Activated CD8-positive, alpha-beta memory T cell treated with anti-CD3 and anti-CD28 coated beads for 1 hour (primary cell): Measurements from ENCODE around the gene RASA4.
"Not testable (repeated sequence)": the region's sequence is repeated elsewhere in the genome, so short reads cannot be mapped to it uniquely, and the experiment has no call there.

ENCODE experiments used
- DNase-seq, 2 donors: peaks; one replicate each; pipeline ENCODE4 v3.0.0-alpha.2; 2020; ENCODE audit warnings: low read depth in 1 of 2; ENCODE audit errors: extremely low read depth in 1 of 2

Gene RASA4

GRCh38 chr7:102609734-102610133 is 6.8 kb downstream of the RASA4 start:
- not testable (repeated sequence) for DNase-seq

DNA sequence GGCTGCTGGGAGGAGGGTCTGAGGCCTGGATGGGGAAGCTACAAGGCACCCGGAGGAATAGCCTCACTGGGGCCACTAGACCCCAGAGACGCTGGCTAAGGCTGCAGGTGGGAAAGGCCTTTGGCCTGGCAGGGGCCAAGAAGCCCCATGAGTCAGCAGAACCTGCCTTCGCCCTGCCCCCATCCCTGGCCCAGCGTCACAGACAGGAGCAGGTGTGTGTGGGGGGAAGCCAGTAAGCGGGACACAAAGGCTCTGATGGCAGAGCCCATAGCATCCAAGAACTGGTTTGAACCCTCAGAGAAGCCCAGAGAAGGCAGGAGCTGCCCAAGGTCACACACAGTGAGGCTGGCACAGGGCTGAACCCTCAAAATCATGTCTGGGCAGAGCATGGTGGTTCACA is 9.7 kb downstream of the RASA4 start:
- not testable (repeated sequence) for DNase-seq

DNA sequence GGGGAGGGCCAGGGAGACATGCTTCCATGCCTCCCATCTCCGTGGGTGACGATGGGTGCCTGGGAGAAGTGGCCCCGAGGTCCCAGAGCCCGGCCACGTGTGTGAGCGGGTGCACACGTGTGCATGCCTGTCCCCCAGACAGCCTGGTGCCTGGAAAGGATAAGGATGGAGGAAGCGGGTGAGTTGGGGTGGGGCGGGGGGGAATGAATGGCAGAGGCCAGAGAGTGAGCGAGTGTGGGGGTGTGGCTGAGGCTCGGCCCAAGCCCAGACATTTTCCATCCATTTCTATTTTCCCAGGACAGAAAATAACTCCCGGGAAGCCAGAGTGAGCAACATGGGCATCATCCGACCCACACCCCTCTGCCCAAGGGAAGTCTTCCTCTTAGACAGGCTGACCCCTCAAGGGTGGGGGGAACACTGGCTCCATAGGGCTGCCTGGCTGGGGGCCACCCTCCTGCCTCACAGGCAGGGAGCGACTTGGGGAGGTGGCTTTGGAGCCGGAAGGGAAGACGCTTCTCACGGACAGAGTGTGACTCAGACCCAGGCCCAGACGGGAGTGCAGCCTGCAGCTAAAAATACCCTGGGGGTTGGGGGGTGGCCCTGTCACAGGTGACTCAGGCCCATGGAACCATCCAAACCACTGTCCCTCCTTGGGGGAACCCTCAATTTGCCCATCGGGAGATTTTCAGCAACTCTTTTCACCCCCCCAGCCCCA is 12.0 kb downstream of the RASA4 start:
- DNase-seq = not testable (repeated sequence)

- DNase-seq = not testable (repeated sequence)
Observed at GRCh38 chr7:102602317-102602716, 14.2 kb downstream of the RASA4 start.

DNA sequence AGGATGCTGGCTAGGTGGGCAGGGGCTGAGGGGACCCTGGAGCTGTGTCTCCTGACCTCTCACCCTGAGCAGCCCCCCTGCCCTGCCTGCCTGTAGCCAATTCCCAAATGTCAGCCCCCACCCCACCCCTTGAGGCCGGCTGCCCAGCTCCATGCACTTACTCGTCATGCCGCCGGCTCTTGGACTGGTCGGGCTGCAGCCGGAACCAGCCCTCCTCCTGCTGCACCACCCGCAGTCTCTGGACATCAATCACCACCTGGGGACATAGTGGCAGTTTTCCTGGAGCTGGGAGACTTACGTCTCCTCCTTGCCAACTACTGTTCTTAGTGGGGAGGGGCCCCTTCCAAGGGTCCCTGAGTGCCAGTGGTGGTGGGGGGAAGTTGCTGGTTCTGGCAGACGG is 16.9 kb downstream of the RASA4 start:
- not testable (repeated sequence) for DNase-seq

GRCh38 chr7:102596036-102596435 is 20.5 kb downstream of the RASA4 start:
- not testable (repeated sequence) for DNase-seq

GRCh38 chr7:102593637-102594334 is 22.8 kb downstream of the RASA4 start:
- not testable (repeated sequence) for DNase-seq

DNA sequence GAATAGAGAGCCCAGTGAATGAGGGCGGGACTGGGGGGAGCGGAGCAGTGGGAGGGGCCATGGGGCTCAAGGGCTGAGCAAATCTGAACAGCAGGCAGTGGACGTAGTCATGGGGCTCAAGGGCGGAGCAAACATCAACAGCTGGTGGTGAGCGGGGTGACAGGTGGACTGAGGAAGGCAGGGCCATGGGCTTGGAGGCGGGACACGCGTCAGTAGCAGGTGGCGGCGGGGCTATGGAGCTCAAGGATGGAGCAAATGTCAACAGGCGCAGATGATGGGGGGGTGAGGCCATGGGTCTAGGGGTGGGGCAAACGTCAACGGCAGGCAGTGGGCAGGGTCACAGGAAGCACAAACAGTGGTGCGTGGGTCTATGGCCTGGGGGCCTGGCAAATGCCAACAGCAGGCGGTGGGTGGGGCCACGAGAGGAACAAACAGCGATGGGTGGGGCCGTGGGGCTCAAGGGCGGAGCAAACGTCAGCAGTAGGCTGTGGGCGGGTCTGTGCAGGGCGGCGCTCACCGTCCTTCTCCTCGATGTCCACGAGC is 24.0 kb downstream of the RASA4 start:
- not testable (repeated sequence) for DNase-seq

GRCh38 chr7:102589857-102590256 is 26.7 kb downstream of the RASA4 start:
- DNase-seq = not testable (repeated sequence)

DNA sequence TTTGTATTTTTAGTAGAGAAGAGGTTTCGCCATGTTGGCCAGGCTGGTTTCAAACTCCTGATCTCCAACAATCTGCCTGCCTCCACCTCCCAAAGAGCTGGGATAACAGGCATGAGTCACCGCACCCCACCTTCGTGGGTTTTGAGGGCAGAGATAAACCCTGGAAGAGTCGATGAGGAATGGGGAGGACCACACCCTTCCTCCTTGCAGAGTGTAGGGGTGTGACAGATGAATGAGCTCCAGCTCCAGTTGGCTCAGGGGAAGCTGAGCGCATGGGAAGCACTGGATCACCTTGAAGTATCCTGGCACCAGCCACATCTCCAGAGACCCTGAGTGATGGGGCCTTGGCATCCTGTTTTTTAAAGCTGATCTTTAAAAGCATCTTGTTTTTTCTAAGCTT is 33.1 kb downstream of the RASA4 start:
- DNase-seq = not testable (repeated sequence)

DNA sequence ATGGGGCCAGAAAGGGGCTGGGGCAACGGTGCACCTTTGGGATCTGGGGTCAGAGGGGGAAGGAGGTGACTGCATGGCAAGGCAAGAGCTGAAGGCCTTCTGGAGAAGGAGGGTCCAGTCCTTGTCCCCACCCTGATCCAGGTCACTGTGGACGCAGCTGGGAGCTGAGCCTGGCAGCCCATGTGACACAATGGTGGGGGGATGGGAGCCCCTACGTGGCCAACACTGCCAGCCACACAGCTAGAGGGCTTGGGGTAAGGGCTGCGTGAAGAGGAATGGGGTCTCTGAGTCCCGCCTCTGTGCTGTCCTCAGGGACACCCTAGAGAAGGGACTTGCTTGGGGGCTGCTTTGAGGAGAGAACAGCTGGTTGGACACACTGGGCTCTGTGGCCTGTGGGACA is 34.8 kb downstream of the RASA4 start:
- not testable (repeated sequence) for DNase-seq

DNA sequence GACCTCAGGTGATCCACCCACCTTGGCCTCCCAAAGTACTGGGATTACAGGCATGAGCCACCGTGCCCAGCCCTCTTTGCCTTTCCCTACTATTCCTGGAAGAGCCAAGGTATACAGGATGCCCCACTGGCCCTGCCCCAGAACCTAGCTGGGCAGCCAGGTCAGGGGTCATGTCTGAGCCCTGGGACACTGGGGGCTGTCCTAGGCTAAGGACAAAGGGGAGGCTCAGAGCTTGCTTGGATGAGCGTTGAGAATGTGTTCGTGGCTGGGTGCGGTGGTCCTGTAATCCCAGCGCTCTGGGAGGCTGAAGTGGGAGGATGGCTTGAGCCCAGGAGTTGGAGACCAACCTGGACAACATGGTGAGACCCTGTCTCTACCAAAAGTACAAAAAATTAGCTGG is 38.1 kb downstream of the RASA4 start:
- not testable (repeated sequence) for DNase-seq

DNA sequence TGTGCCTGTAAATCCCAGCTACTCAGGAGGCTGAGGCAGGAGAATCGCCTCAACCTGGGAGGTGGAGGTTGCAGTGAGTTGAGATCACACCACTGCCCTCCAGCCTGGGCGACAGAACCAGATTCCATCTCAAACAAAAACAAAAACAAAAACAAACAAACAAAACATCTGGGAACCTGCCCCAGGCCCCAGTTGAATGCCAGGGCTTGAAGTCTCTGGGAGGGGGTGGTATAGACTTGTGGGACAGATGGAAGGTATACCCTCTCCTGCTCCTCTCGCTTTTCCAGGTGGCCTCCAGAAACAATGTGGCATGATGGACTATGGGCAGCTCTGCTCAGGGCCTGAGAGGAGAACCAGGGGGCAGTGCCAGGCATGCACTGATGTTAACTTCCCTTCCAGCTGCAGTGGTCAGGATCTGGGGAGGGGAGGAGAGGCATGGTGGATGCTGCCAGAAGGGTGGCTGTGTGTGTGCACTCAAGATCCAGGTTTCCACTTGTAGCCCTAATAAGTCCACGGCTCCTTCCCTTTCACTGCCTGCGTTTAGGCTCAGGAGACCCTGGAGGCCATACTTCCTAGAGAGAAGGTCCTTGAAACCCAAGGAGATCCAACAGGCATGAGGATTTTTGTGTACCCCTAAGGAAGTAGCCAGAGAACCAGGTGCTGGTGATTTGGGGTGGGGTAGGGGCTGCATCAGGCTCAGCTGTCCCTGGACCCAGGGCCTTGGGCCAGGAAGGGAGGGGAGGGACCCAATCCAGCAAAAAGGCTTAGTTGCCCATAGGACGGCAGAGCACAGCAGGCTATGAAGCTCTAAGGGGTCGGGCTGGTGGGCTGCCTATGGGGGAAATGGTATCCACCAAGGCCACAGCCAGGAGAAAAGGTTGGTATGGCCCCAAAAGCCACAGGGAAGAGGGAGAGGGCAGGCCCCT is 39.0 kb downstream of the RASA4 start:
- not testable (repeated sequence) for DNase-seq

DNA sequence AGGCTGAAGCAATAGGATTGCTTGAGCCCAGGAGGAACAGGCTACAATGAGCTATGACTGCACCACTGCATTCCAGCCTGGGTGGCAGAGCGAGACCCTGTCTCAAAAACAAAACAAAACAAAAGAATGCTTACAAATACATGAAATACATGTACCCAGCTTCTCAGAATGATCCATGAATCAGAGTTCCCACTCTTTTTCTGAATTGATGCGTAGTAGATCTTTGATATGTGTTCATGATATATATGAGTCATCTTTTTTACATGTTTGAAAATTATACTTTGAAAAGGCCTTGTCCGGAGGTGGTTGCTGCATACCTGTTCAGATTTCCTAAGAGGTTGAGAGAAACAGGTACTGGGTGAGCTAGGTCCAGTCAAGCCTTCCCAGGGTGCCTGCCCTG is 40.2 kb downstream of the RASA4 start:
- DNase-seq = not testable (repeated sequence)

DNA sequence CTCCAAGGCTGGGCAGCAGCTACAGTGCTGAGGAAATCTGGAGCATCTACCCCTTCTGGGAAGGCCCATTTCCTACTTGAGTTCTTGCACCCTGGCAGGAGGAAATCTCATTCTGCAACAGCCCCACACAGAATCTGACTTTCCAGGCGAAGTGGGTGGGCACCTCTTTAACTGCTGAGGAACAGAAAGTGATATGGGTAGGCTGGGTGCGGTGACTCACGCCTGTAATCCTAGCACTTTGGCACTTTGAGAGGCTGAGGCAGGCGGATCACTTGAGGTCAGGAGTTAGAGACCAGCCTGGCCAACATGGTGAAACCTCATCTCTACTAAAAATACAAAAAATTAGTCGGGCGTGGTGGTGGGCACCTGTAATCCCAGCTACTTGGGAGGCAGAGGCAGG is 41.9 kb downstream of the RASA4 start:
- DNase-seq = not testable (repeated sequence)

DNA sequence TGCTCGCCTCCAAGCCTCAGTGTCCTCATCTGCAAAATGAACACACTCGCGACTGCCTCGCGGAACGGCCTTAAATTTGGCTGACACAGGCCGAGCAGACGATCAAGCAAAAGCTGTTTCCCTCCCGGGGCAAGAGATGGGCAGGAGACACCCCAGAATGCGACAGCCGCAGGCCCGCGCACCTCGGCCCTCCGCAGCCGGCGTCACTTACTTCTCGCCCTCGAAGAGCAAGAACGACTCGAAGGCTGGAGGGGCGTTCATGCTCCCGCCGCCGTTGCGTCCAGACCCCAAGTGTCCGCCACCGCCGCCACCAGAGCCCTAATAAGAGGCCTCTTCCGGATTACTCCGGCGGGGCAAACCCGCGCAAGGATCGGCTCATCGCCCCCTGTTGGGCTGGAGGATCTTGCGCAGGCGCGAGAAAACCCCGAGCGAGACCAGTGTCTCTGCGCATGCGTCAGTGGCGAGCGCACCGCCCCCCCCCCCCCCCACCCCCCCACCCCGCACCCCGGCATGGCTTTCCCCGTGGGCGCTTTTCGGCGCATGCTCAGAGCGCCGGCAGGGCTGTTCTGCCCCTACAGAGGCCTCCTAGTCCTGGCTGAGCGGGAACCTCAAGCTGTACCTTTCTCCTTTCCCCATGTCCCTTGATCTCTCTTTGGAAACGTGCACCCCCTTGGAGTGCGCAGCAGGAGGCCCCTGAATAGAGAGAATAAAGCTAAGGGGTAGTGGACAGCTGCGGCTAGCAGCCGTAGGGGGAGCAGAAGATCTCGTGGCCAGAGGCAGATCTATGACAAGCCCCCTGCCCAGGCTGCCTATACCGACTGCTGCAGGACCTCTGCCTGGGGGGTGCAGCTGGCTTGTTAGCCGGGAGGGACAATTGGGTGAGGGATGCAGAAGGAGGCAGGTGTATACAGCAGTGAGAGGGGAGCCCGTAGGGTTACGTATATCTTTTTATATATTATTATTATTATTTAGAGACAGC is 44.0 kb downstream of the RASA4 start, which contains the start of gene POLR2J3:
Gene POLR2J3, minus strand, starts transcription at position 323 of the 979 bp plus-strand sequence. Its CDS starts 62 bp downstream, at position 261.
- peak; percentile 87 to 100 for DNase-seq

DNA sequence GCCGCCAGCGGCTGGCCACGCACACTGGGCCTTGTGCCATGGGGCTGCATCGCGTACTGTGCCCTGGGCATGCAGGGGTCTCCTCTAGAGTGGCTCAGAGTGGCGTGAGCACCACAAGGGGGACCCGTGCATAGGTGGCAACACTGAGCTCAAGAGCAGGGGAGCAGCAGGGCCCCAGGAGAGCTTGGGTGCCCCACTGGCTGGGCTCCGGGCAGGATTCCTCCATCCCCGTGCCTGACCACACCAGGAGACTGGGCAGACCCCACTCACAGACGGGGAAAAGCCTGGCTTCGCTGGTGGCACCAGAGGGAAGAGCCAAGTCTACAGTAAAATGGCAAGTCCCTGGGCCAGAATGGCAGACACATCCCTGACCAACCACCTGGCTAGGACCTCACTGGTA is 47.9 kb downstream of the RASA4 start:
- DNase-seq = not testable (repeated sequence)

- DNase-seq = not testable (repeated sequence)
Observed at GRCh38 chr7:102550808-102551422, 65.6 kb downstream of the RASA4 start, which contains the start of gene SPDYE2. Gene SPDYE2, plus strand, starts transcription at chr7:102551226. Its CDS starts 2,030 bp downstream, at chr7:102553256.

DNA sequence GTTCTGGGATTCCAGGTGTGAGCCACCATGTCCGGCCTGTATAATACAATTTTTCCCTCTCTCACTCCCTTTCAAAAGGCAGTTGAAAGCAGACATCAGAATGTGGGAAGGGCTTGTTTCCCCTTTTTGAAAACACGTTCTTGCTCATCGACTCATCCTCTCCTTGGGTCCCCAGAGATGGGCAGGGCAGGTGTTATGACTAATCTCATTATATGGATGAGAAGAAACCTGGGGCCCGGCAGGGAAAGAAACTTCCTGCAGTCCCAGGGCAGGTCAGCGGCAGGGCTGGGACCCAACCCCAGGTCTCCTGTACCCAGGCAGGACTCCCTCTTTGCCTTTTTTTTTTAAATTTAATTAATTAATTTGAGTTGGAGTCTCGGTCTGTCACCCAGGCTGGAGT is 70.2 kb downstream of the RASA4 start:
- DNase-seq = not testable (repeated sequence)
